ENCODE data around the gene BTRC.

- TF ChIP-seq SNAI2 (CRISPR knock-in tag; IDR thresholded peaks at IDR 0.05) (no peak), ARNTL (CRISPR knock-in tag; IDR thresholded peaks at IDR 0.05; ENCODE audit: borderline replicate concordance, low read depth) (no peak), OSR1 (CRISPR knock-in tag; IDR thresholded peaks at IDR 0.05) (no peak)
These were observed 135.4 kb downstream of the BTRC start for GRCh38 chr10:101489355-101489754.
